Endodermal cell (in vitro differentiated cells): Measurements from ENCODE around the gene OPCML. TPM values are rescaled to one million over a fixed set of nuclear protein-coding genes. Genes with fewer than 3 reads are reported as not detected.

Experiments used
- DNase-seq: peaks from one replicate; pipeline ENCODE4 v3.0.0-alpha.2; 2017
- H3K27ac ChIP-seq: 2 replicates; pipeline ENCODE4 v1.5.1; 2013; ENCODE audit warnings: mild to moderate bottlenecking, low read depth, low read length, moderate library complexity
- H3K27me3 ChIP-seq: 2 replicates; pipeline ENCODE4 v1.6.1; 2013; ENCODE audit warnings: mild to moderate bottlenecking, low read length, moderate library complexity; ENCODE audit not compliant: insufficient read depth, control insufficient read depth, poor library complexity, severe bottlenecking
- H3K36me3 ChIP-seq: 2 replicates; pipeline ENCODE4 v1.7.0; 2013; ENCODE audit warnings: mild to moderate bottlenecking, low read length, moderate library complexity; ENCODE audit not compliant: control insufficient read depth, insufficient read depth
- H3K4me1 ChIP-seq: one replicate; pipeline ENCODE4 v1.7.0; 2013; ENCODE audit warnings: low read length; ENCODE audit not compliant: control insufficient read depth, insufficient read depth
- H3K4me3 ChIP-seq: 2 replicates; pipeline ENCODE4 v1.5.1; 2013; ENCODE audit warnings: mild to moderate bottlenecking, low read length, moderate library complexity
- H3K9ac ChIP-seq: 2 replicates; pipeline ENCODE4 v1.6.1; 2013; ENCODE audit warnings: mild to moderate bottlenecking, low read length, moderate library complexity; ENCODE audit not compliant: poor library complexity, severe bottlenecking; ENCODE audit errors: extremely low read depth
- H3K9me3 ChIP-seq: 2 replicates; pipeline ENCODE4 v1.6.1; 2013; ENCODE audit warnings: mild to moderate bottlenecking, low read length, moderate library complexity; ENCODE audit not compliant: control insufficient read depth
- H3K27ac Mint-ChIP-seq: 2 replicates; pipeline ENCODE4 v1.8.0; 2020; ENCODE audit warnings: mixed read lengths
- H3K27me3 Mint-ChIP-seq: 2 replicates; pipeline ENCODE4 v1.8.0; 2021; ENCODE audit warnings: mild to moderate bottlenecking, mixed read lengths; ENCODE audit not compliant: insufficient read depth
- H3K36me3 Mint-ChIP-seq: 2 replicates; pipeline ENCODE4 v1.8.0; 2020; ENCODE audit warnings: low read depth, mixed read lengths
- H3K4me1 Mint-ChIP-seq: 2 replicates; pipeline ENCODE4 v1.8.0; 2020; ENCODE audit warnings: mixed read lengths
- H3K4me3 Mint-ChIP-seq: 2 replicates; pipeline ENCODE4 v1.8.0; 2020; ENCODE audit warnings: mild to moderate bottlenecking, moderate library complexity, mixed read lengths
- H3K9me3 Mint-ChIP-seq: 2 replicates; pipeline ENCODE4 v1.8.0; 2020; ENCODE audit warnings: mild to moderate bottlenecking, mixed read lengths
- WGBS, 2 experiments: methylation state at CpG; one replicate each; pipeline versions ENCODE4 v1.1.5 to v1.1.7; 2013; ENCODE audit warnings: missing lambda C conversion rate in 2 of 2, mixed read lengths in 1 of 2; ENCODE audit not compliant: insufficient coverage in 1 of 2, insufficient read length in 1 of 2; 5-methylcytosine and 5-hydroxymethylcytosine counted together
- total RNA-seq, 2 donors: library from RNA; stranded (reverse); fragmentation: NEBNext Ultra II Directional in 1 of 2; extraction: Animal tissue kit (Norgen Biotek cat#: 25700) in 1 of 2; gene quantifications; 2 replicates in 1 of 2; 3 replicates in 1 of 2; pipeline ENCODE4 v1.2.1, GENCODE V29; 2021
- TF ChIP-seq, protein P1 (sequence below): fragments of 200-600 bp; sonication (generic); conservative IDR thresholded peaks from 2 replicates; pipeline ENCODE4 v1.5.0; 2021; ENCODE audit warnings: antibody characterized with exemption, mild to moderate bottlenecking

OPCML gene
- total RNA-seq, 2 donors from 2014 or later, result 0.49 to 0.86 TPM

DNA sequence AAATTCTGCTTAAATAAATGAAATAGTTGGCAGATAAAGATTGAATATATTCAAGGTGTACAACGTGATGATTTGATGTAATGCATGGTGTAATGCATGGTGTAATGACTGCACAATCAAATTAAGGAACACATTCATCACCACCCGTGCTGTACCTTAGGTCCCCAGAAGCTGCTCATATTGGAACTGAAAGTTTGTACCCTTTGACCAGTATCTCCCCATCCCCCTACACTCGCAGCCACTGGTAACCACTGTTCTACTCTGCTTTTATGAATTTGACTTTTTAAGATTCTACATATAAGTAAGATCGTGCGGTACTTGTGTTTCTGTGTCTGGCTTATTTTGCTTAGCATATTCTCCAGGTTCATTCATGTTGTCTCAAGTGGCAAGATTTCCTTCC lies 445.8 kb downstream of the OPCML start:
- H3K4me3 Mint-ChIP-seq, result no peak overlapping the region
- H3K4me3 ChIP-seq, result no peak overlapping the region
- H3K27me3 Mint-ChIP-seq, result peaks cover 38% of the 10 kb centered on the region
- no peak for DNase-seq
- H3K27me3 ChIP-seq, result peaks cover 21% of the 10 kb centered on the region
- H3K36me3 Mint-ChIP-seq, result no peaks in the 10 kb centered on the region
- TF ChIP-seq, protein P1, sequence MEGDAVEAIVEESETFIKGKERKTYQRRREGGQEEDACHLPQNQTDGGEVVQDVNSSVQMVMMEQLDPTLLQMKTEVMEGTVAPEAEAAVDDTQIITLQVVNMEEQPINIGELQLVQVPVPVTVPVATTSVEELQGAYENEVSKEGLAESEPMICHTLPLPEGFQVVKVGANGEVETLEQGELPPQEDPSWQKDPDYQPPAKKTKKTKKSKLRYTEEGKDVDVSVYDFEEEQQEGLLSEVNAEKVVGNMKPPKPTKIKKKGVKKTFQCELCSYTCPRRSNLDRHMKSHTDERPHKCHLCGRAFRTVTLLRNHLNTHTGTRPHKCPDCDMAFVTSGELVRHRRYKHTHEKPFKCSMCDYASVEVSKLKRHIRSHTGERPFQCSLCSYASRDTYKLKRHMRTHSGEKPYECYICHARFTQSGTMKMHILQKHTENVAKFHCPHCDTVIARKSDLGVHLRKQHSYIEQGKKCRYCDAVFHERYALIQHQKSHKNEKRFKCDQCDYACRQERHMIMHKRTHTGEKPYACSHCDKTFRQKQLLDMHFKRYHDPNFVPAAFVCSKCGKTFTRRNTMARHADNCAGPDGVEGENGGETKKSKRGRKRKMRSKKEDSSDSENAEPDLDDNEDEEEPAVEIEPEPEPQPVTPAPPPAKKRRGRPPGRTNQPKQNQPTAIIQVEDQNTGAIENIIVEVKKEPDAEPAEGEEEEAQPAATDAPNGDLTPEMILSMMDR, result no peak
- H3K27ac ChIP-seq, result no peak overlapping the region
- no peaks in the 10 kb centered on the region for H3K9me3 Mint-ChIP-seq
- H3K27ac Mint-ChIP-seq, result no peak overlapping the region
- H3K9me3 ChIP-seq, result no peaks in the 10 kb centered on the region
- peaks cover 1% of the 10 kb centered on the region for H3K4me1 Mint-ChIP-seq
- H3K9ac ChIP-seq, result no peak overlapping the region
- 90 to 100% methylated on average over 2 to 5 of the region's 5 CpGs for WGBS, 2 experiments
- no peaks in the 10 kb centered on the region for H3K4me1 ChIP-seq
- no peaks in the 10 kb centered on the region for H3K36me3 ChIP-seq

DNA sequence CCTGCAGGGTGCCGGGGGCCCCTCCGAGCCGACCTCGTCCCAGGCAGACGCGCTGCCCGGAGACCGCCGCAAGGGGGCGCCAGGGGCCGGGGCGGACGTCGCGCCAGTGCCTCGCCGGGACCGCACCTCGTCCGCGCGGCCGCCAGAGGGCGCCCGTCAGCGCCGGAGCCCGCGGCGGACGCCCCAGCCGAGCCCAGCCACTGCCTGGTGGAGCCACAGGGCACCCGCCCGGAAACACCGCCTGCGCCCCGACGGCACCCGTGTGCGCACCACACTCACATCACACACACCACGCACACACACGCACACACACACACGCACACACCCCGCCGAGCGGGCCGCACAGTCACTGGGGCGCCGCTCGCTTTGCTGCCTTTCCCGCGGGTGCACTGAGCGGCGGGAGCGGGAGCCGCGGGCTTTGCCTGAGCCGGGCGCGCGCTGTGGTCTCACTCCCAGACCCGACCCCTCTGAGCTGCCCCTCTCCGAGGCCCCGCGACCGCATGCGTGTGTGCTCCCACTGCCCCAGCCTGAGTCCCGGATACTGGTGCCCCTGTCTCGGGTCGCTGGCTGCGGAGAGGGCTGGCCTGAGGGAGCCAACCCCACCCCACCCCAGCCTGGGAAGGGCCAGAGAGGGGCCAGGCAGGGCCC lies 449.3 kb downstream of the OPCML start:
- TF ChIP-seq, protein P1, result peak; percentile 96
- H3K36me3 ChIP-seq, result no peaks in the 10 kb centered on the region
- Mint-ChIP-seq H3K27me3 (peaks cover 65% of the 10 kb centered on the region), H3K9me3 (no peaks in the 10 kb centered on the region), H3K36me3 (no peaks in the 10 kb centered on the region), H3K4me1 (peaks cover 6% of the 10 kb centered on the region), H3K27ac (no peak overlapping the region), H3K4me3 (peak overlapping the region; percentile 67)
- peak overlapping the region; percentile 68 for H3K4me3 ChIP-seq
- H3K4me1 ChIP-seq, result no peaks in the 10 kb centered on the region
- H3K9me3 ChIP-seq, result no peaks in the 10 kb centered on the region
- H3K27ac ChIP-seq, result no peak overlapping the region
- no peak overlapping the region for H3K9ac ChIP-seq
- peak; percentile 93 for DNase-seq
- H3K27me3 ChIP-seq, result peaks cover 27% of the 10 kb centered on the region
- WGBS, 2 experiments, result 0 to 3% methylated on average over 2 to 71 of the region's 71 CpGs

DNA sequence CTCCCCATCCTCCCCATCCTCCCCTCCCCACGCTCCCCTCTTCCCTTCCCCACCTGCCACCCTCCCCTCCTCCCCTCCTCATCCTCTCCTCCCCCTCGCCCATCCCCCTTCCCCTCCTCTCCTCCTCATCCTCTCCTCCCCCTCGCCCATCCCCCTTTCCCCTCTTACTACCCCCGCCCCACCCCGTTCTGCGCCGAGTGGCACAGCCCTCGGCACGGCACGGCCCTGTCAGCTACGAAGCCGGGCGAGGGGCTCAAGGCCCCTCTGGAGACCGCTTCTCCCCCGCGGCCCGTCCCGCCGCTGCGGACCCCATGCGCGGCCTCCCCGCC lies 449.9 kb downstream of the OPCML start:
- TF ChIP-seq, protein P1, result no peak
- Histone ChIP-seq H3K4me1 (no peaks in the 10 kb centered on the region), H3K36me3 (no peaks in the 10 kb centered on the region), H3K27me3 (peaks cover 29% of the 10 kb centered on the region), H3K9me3 (no peaks in the 10 kb centered on the region), H3K9ac (no peak overlapping the region), H3K27ac (no peak overlapping the region), H3K4me3 (no peak overlapping the region)
- no peak for DNase-seq
- H3K9me3 Mint-ChIP-seq, result no peaks in the 10 kb centered on the region
- no peaks in the 10 kb centered on the region for H3K36me3 Mint-ChIP-seq
- no peak overlapping the region for H3K27ac Mint-ChIP-seq
- WGBS, 2 experiments, result 17% methylated on average over 20 of the region's 23 CpGs; no CpG with 5 or more reads in 1 of the 2 experiments
- no peak overlapping the region for H3K4me3 Mint-ChIP-seq
- peaks cover 70% of the 10 kb centered on the region for H3K27me3 Mint-ChIP-seq
- H3K4me1 Mint-ChIP-seq, result peaks cover 6% of the 10 kb centered on the region
